HG02763 (cell line): ENCODE data around the gene STX11.
"Not testable (repeated sequence)": the region's sequence is repeated elsewhere in the genome, so short reads cannot be mapped to it uniquely, and the experiment has no call there.

Experiments used
- ATAC-seq: cut with Tn5 transposase; IDR thresholded peaks from one replicate; pipeline ENCODE4 v1.9.1; 2021; ENCODE audit warnings: mild to moderate bottlenecking, moderate library complexity; ENCODE audit not compliant: unreplicated experiment

STX11 gene

GRCh38 chr6:144149894-144150709 lies at the start of gene STX11:
Gene STX11, plus strand, starts transcription at chr6:144150517. Its CDS starts 36,111 bp downstream, at chr6:144186628.
- ATAC-seq = peak; percentile 70

- ATAC-seq = no peak
Observed at GRCh38 chr6:144103026-144103563, 47.2 kb upstream of the STX11 start.

DNA sequence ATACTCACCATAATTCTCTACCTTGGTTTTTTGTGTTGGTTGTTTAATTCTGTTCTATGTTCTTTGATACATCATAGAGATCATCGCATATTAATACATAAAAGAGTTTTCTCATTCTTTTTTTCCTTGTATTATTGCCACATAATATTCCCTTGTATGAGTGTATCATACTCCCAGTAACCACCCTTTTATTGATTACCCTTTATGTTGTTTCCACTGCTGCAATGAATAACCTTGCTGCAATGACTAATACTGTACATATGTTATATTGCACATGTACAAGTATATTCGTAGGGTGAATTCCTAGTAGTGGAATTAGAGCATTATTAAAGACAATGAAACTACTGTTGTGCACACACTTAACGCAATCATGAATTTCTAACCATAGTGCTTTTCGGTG lies 45.8 kb upstream of the STX11 start:
- no peak for ATAC-seq

DNA sequence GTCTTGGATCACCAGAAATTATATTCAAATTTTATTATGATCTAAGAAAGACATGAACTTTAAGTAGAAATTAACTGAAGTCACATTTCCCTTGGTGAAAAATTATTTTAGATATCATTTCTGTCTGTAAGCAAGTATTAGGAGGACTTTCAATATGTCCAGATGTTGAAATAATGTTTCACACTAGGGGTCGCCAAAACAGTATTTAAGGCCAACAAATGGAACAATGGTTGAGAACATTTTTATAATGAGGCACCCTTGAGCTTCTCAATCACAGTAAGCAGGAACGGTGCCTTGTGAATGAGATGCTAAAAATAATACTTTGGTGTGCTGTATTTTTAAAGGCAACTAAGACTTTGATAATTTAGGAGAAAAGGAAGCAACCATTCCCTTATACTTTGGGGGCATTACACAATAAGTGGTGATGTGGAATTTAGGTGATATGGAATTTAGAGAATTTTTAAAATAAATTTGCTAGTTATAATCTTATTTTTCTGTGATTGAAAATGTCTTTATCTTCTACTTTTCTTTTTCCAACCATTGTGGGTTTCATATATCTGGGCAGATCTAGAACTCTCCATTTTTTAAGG lies 45.3 kb upstream of the STX11 start:
- ATAC-seq = peak; percentile 53

- no peak for ATAC-seq
Observed at GRCh38 chr6:144106206-144106605, 44.1 kb upstream of the STX11 start.

DNA sequence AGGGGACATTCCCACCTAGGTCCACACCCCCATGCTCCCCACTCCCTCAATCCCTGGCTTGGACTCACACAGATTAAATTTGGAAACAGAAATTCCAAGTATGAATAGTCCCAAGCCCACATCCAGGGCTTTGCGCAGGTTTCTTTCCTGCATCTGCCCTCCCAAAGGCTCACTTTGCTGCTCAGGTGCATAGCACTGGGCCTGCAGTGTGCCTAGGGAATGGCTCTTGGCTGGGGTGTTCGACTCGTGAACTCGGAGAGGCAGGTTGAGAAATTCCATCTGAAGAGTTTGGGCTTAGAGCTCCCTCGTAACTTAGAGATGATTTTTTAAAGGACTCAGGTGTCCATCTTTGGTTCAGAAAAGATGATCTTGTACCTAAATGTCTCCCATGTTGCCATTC lies 40.1 kb upstream of the STX11 start:
- ATAC-seq = no peak

- ATAC-seq = no peak
Observed at GRCh38 chr6:144113366-144113765, 37.0 kb upstream of the STX11 start.

DNA sequence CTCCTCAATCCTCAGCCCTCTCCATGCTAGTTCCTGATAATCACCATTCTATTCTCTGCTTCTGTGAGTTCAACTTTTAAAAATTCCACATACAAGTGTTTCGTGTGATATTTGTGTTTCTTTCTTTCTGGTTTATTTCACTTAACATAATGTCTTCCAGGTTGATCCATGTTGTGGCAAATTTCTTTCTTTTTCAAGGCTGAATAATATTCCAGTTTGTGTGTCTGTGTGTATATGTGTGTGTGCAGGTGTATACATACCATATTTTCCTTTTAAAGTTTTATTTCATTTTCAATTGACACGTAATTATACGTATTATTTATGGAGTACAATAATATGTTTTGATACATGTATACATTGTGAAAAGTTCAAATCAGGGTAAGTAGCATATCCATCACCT lies 35.1 kb upstream of the STX11 start:
- no peak for ATAC-seq

GRCh38 chr6:144119376-144119775 lies 30.9 kb upstream of the STX11 start:
- ATAC-seq = no peak

- ATAC-seq = no peak
Observed at GRCh38 chr6:144122861-144123260, 27.5 kb upstream of the STX11 start.

DNA sequence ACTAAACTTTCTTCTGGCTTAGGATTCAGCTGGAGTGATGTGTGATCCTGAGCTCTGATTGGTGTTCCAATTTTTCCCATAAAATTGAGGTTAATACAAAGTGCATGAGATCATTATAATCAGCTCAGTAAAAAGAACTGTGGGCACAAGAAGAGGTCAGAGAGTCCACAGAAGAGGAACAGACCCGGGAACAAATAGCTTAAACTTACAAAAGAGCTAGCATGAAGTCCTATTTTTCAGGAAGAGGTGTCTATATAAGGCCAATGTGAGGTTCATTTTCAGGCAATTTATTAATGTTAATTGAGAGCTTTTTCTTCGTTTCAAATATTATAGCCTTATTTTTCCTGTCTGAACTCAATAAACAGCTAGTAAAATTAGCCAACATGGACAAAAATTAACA lies 26.9 kb upstream of the STX11 start:
- no peak for ATAC-seq

DNA sequence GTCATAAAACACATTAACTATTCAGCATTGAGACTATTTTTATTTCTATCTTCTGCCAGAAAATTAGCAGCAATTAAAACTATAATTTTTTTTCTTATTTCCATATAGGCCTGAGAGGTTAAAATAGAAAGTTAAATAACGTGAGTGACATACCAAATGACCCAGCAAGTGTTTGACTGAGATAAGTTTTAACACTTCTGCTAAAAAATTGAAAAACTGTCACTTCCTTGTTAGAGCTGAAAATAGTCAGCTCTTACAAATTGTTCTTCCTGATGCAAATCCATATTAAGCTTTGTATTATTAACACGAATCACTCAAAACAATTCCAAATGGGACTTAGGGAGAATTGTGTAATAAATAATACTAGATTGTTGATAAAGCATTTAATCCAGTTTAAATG lies 26.5 kb upstream of the STX11 start:
- ATAC-seq = no peak

DNA sequence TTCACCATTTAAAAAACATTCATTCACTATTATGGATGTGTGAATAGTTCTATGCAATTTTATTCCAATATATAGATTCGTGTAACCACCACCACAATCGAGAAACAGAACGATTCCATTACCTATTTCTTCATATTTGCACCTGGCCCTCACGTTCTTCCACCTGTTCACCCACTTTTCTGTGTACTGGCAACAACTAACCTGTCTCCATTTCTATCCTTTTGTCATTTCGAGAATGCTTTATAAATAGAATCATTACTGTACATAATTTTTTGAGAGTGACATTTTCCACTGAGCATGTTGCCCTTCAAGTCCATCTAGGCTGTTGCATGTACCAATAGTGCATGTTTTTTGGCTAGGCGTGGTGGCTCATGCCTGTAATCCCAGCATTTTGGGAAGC lies 23.2 kb upstream of the STX11 start:
- ATAC-seq = no peak

GRCh38 chr6:144129469-144129868 lies 20.8 kb upstream of the STX11 start:
- no peak for ATAC-seq

- ATAC-seq = no peak
Observed at GRCh38 chr6:144131248-144131709, 19.0 kb upstream of the STX11 start.

DNA sequence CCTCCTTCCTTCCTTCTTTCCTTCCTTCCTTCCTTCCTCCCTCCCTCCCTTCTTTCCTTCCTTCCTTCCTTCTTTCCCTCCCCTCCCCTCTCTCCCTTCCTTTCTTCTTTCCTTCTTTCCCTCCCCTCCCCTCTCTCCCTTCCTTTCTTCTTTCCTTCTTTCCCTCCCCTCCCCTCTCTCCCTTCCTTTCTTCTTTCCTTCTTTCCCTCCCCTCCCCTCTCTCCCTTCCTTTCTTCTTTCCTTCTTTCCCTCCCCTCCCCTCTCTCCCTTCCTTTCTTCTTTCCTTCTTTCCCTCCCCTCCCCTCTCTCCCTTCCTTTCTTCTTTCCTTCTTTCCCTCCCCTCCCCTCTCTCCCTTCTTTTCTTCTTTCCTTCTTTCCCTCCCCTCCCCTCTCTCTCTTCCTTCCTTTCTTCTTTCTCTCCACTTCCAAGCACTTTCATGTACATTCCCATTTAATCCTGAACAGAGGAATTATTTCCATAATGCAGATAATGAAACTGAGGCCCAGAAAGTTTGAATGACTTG lies 18.1 kb upstream of the STX11 start:
- ATAC-seq = not testable (repeated sequence)

GRCh38 chr6:144133225-144133821 lies 17.0 kb upstream of the STX11 start:
- ATAC-seq = no peak

DNA sequence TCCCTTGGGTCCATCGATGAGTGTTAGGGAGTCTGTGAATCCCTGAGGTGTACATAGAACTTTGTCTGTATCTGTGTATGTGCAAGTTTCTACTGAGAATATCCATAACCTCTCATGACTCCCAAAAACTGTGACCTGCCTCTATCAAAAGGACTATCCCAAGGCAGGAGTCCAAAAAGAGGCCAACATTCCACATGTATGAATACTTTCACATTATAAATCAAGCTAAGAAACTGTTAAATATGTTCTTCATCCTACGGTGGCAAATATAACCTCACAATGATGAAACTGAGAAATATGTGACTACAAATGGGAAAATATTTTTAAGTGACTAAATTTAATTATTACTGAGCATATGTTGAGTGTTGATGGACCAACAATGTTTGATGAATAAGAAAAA lies 16.1 kb upstream of the STX11 start:
- no peak for ATAC-seq

DNA sequence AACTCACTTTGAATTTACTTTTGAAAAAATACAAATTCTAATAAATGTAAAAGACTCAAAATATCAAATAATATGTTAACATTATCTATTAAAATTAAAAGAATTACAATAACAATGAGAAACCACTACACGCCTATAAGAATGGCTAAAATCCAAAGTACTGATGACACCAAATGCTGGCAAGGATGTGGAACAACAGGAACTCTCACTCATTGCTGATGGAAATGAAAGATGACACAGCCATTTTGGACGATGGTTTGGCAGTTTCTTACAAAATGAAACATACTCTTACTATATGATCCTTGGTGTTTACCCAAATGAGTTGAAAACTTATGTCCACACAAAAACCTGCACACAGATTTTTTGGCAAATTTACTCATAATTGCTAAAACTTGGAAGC lies 15.6 kb upstream of the STX11 start:
- no peak for ATAC-seq

DNA sequence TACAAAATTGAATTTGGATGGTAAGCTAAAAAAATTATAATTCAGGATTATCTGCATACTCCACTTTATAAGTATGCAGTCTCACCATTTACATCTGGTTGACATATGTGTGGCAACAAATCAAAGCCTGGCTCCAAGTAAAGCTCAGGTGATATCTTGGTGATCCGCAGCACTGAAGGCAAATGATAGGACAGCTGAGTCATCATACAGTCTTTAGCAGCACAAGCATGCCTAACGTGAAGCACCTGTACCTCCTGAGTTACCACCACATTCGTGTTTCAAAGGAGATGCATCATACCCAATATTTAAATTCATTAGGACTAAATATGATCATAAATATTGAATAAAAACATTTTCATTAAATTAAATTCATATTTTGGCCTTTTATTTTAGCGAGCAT lies 11.8 kb upstream of the STX11 start:
- no peak for ATAC-seq

DNA sequence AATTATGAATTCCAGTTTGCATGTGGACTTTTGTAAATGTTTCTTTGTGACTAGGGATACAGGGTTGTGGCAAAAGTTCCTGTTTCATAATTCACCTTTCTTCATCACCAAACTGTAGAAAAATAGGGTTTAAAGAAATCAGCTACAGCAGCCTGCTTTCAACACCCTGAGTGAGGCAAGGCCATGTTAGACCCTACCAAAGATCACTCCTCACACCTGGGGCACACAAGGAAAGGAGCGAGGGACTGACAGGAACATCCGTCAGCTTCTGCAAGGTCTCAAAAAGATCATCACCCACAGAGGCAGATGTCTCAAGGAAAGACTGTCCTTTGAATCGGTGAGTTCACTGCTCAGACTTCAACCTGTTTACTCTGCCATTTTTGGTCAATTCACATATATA lies 10.5 kb upstream of the STX11 start:
- no peak for ATAC-seq

DNA sequence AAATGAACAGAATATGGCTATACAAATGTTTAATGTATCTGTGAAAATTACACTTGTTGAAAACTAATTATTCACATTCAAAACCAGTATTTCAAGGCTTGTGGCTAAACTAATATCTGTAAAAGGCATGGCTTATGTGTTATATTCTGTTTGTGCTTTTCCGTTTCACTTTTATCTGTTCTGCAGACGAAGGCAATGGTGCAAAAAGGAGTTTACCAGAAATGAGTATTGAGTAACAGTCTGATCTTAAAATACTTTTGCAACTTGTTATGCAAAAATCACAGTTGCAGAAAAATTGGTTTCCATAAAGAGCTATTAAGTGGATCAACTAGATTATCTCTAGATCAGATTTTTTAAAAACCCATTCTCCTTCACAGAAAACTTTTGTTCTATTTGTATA lies 9.4 kb upstream of the STX11 start:
- peak; percentile 73 for ATAC-seq
